HepG2 (cell line): ENCODE measurements around the gene SHC1. TPM values are rescaled to one million over a fixed set of nuclear protein-coding genes. Genes with fewer than 3 reads are reported as not detected.

ENCODE experiments used
- HMG20A ChIP-seq: IDR thresholded peaks from 2 replicates; pipeline ENCODE4 v1.6.1; 2016; ENCODE audit warnings: borderline replicate concordance
- NR0B2 ChIP-seq: sonication (generic); formaldehyde crosslinking; IDR thresholded peaks from 2 replicates; pipeline ENCODE4 v1.4.0; 2020; ENCODE audit warnings: mild to moderate bottlenecking, missing genetic modification reagents
- SP5 ChIP-seq: IDR thresholded peaks from 2 replicates; pipeline ENCODE4 v1.6.1; 2016; ENCODE audit warnings: low read depth, borderline replicate concordance
- ZNF138 ChIP-seq: sonication (generic); formaldehyde crosslinking; IDR thresholded peaks from 2 replicates; pipeline ENCODE4 v1.5.0; 2020; ENCODE audit warnings: mild to moderate bottlenecking, low read depth, missing genetic modification reagents
- ZNF160 ChIP-seq: sonication (generic); formaldehyde crosslinking; IDR thresholded peaks from 2 replicates; pipeline ENCODE4 v1.8.0; 2022; ENCODE audit warnings: mild to moderate bottlenecking, inconsistent platforms, missing genetic modification reagents
- ZNF180 ChIP-seq: sonication (generic); formaldehyde crosslinking; IDR thresholded peaks from 2 replicates; pipeline ENCODE4 v1.4.0; 2020; ENCODE audit warnings: low read depth, missing genetic modification reagents, borderline replicate concordance
- ZNF24 ChIP-seq: fragments of 450-650 bp; IDR thresholded peaks from 2 replicates; pipeline ENCODE4 v1.6.1; 2017; ENCODE audit warnings: antibody characterized with exemption, mild to moderate bottlenecking
- ZNF646 ChIP-seq: sonication (generic); formaldehyde crosslinking; IDR thresholded peaks from 2 replicates; pipeline ENCODE4 v1.9.0; 2021; ENCODE audit warnings: mild to moderate bottlenecking, missing genetic modification reagents
- ZNF878 ChIP-seq: sonication (generic); formaldehyde crosslinking; IDR thresholded peaks from 2 replicates; pipeline ENCODE4 v1.8.1; 2023; ENCODE audit warnings: mild to moderate bottlenecking, missing genetic modification reagents, moderate library complexity
- ZSCAN25 ChIP-seq: sonication (generic); formaldehyde crosslinking; IDR thresholded peaks from 2 replicates; pipeline ENCODE4 v1.8.0; 2022; ENCODE audit warnings: mild to moderate bottlenecking, missing genetic modification reagents
- polyA plus RNA-seq, 8 experiments: library from polyadenylated mRNA; depleted of rRNA in 3 of 8; stranded (reverse) in 7 of 8; unstranded in 1 of 8; fragments of >200 nt; fragmentation: Illumina TruSeq in 4 of 8; extraction: Trizol in 4 of 8; gene quantifications; 2 replicates each; pipeline versions ENCODE4 v1.2.1 to v1.2.3, GENCODE V29; 2011 to 2016; ENCODE audit warnings: low read depth in 4 of 8, missing spikeins in 1 of 8, mixed read lengths in 1 of 8; ENCODE audit not compliant: insufficient read depth in 1 of 8
- total RNA-seq, 5 experiments: library from RNA; depleted of rRNA; stranded (reverse); fragments of >200 nt; fragmentation: Illumina TruSeq; extraction: Trizol; gene quantifications; 2 replicates each; pipeline ENCODE4 v1.2.3, GENCODE V29; 2016; ENCODE audit warnings: low read depth in 1 of 5
- TF ChIP-seq, protein P1 (sequence below), 2 experiments: IDR thresholded peaks; 2 replicates each; pipeline ENCODE4 v1.6.1; 2011 to 2012; ENCODE audit warnings: low read length in 2 of 2, borderline replicate concordance in 1 of 2, low read depth in 1 of 2, mild to moderate bottlenecking in 1 of 2, moderate library complexity in 1 of 2
- TF ChIP-seq, protein P2 (sequence below): sonication (generic); formaldehyde crosslinking; IDR thresholded peaks from 2 replicates; pipeline ENCODE4 v1.4.0; 2020; ENCODE audit warnings: mild to moderate bottlenecking, missing genetic modification reagents, borderline replicate concordance

The SHC1 gene
- total and polyA plus RNA-seq, 2 of the 13 experiments (the other 11 are each of a cell fraction or from before 2014, with no cell fraction given), result 52.0 to 137 TPM

DNA sequence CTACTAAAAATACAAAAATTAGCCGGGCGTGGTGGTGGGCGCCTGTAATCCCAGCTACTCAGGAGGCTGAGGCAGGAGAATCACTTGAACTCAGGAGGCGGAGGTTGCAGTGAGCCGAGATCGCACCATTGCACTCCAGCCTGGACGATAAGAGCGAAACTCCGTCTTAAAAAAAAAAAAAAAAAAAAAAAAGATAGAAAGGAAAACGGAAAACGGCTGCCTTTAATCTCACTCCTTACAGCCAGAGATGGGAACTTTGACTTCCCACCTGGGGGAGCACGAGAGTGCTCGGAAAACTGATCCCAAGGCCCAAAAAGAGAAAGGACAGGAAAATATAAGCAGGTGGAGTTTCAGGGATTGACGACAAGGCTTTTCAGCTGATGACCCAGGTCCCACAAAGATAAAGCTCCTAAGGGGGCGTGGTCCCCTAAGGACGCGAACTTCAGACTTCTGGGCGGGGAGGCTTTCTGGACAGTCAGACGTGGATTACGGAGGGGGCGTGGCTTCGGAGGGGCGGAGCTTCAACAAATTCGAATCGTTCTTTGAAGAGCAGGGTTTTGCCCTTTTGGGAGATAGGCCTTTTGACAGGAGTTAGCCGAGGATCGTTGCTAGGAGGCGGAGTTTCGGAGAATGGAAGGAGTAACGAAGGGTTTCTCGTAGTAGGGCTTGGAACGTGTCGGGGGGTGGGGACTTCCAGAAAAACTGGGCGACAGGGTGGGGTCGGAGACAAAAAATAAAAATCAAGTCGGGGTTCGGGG, 3.0 kb upstream of the SHC1 start (continued):
- TF ChIP-seq, protein P1, sequence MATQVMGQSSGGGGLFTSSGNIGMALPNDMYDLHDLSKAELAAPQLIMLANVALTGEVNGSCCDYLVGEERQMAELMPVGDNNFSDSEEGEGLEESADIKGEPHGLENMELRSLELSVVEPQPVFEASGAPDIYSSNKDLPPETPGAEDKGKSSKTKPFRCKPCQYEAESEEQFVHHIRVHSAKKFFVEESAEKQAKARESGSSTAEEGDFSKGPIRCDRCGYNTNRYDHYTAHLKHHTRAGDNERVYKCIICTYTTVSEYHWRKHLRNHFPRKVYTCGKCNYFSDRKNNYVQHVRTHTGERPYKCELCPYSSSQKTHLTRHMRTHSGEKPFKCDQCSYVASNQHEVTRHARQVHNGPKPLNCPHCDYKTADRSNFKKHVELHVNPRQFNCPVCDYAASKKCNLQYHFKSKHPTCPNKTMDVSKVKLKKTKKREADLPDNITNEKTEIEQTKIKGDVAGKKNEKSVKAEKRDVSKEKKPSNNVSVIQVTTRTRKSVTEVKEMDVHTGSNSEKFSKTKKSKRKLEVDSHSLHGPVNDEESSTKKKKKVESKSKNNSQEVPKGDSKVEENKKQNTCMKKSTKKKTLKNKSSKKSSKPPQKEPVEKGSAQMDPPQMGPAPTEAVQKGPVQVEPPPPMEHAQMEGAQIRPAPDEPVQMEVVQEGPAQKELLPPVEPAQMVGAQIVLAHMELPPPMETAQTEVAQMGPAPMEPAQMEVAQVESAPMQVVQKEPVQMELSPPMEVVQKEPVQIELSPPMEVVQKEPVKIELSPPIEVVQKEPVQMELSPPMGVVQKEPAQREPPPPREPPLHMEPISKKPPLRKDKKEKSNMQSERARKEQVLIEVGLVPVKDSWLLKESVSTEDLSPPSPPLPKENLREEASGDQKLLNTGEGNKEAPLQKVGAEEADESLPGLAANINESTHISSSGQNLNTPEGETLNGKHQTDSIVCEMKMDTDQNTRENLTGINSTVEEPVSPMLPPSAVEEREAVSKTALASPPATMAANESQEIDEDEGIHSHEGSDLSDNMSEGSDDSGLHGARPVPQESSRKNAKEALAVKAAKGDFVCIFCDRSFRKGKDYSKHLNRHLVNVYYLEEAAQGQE (IDR thresholded peaks at IDR 0.05; ENCODE audit: borderline replicate concordance in 1 of 2, low read depth in 1 of 2, low read length in 2 of 2), result no peak; a peak in 1 of 4 replicates
- TF ChIP-seq ZNF878 (CRISPR knock-in tag) (no peak), NR0B2 (CRISPR knock-in tag) (no peak), HMG20A (CRISPR knock-in tag) (no peak), ZNF180 (no peak), ZNF646 (CRISPR knock-in tag) (peak; percentile 35; the same call in 1 of the 2 replicates), ZSCAN25 (CRISPR knock-in tag) (no peak), SP5 (peak; percentile 99), ZNF160 (CRISPR knock-in tag) (no peak), ZNF24 (no peak), ZNF138 (CRISPR knock-in tag) (no peak)
- TF ChIP-seq, protein P2, sequence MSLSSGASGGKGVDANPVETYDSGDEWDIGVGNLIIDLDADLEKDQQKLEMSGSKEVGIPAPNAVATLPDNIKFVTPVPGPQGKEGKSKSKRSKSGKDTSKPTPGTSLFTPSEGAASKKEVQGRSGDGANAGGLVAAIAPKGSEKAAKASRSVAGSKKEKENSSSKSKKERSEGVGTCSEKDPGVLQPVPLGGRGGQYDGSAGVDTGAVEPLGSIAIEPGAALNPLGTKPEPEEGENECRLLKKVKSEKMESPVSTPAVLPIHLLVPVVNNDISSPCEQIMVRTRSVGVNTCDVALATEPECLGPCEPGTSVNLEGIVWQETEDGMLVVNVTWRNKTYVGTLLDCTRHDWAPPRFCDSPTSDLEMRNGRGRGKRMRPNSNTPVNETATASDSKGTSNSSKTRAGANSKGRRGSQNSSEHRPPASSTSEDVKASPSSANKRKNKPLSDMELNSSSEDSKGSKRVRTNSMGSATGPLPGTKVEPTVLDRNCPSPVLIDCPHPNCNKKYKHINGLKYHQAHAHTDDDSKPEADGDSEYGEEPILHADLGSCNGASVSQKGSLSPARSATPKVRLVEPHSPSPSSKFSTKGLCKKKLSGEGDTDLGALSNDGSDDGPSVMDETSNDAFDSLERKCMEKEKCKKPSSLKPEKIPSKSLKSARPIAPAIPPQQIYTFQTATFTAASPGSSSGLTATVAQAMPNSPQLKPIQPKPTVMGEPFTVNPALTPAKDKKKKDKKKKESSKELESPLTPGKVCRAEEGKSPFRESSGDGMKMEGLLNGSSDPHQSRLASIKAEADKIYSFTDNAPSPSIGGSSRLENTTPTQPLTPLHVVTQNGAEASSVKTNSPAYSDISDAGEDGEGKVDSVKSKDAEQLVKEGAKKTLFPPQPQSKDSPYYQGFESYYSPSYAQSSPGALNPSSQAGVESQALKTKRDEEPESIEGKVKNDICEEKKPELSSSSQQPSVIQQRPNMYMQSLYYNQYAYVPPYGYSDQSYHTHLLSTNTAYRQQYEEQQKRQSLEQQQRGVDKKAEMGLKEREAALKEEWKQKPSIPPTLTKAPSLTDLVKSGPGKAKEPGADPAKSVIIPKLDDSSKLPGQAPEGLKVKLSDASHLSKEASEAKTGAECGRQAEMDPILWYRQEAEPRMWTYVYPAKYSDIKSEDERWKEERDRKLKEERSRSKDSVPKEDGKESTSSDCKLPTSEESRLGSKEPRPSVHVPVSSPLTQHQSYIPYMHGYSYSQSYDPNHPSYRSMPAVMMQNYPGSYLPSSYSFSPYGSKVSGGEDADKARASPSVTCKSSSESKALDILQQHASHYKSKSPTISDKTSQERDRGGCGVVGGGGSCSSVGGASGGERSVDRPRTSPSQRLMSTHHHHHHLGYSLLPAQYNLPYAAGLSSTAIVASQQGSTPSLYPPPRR (CRISPR knock-in tag), result no peak
